PC-3 (cell line): ENCODE measurements around the gene BMP7. TPM values are rescaled to one million over a fixed set of nuclear protein-coding genes. Genes with fewer than 3 reads are reported as not detected.
"Not testable (repeated sequence)": the region's sequence is repeated elsewhere in the genome, so short reads cannot be mapped to it uniquely, and the experiment has no call there.

Experiments
- ATAC-seq: fragments of 200-7000 bp; cut with Tn5 transposase; 2 replicates; pipeline ENCODE4 v1.9.1; 2020; ENCODE audit warnings: mild to moderate bottlenecking, moderate library complexity
- BruUV-seq: library from RNA; stranded (reverse); fragments of 400-500 nt; replicated peaks from 2 replicates; lab custom pipeline; 2021; lab: Mats Ljungman, UMichigan
- CTCF ChIA-PET: fragments of 300-600 bp; sonication (Branson Sonifier 250); formaldehyde crosslinking; loops from one replicate; lab custom pipeline; 2022; ENCODE audit warnings: antibody characterized with exemption; lab: Charles Lee
- POLR2A ChIA-PET: fragments of 300-600 bp; sonication (Branson Sonifier 250); formaldehyde crosslinking; loops from one replicate; lab custom pipeline; 2022; ENCODE audit warnings: antibody characterized with exemption; ENCODE audit not compliant: unreplicated experiment; lab: Charles Lee
- DNase-seq: peaks from one replicate; pipeline ENCODE4 v3.0.0-alpha.2; 2015
- H2AFZ ChIP-seq: fragments of 300-600 bp; sonication (generic); 2 replicates; pipeline ENCODE4 v1.6.0; 2016; ENCODE audit warnings: antibody characterized with exemption, low read length
- H3F3A ChIP-seq: fragments of 300-600 bp; sonication (generic); one replicate; pipeline ENCODE4 v1.6.0; 2017; ENCODE audit warnings: antibody characterized with exemption, low read length, control low read depth, mild to moderate bottlenecking; ENCODE audit not compliant: unreplicated experiment
- H3K27ac ChIP-seq: fragments of 300-600 bp; sonication (generic); 2 replicates; pipeline ENCODE4 v1.5.1; 2016; ENCODE audit warnings: mild to moderate bottlenecking, low read length
- H3K27me3 ChIP-seq: fragments of 300-600 bp; sonication (generic); 2 replicates; pipeline ENCODE4 v1.6.1; 2016; ENCODE audit warnings: low read length, mixed read lengths
- H3K36me3 ChIP-seq: fragments of 300-600 bp; sonication (generic); 2 replicates; pipeline ENCODE4 v1.6.1; 2016; ENCODE audit warnings: low read depth, mixed run types, low read length, mixed read lengths
- H3K4me1 ChIP-seq: fragments of 300-600 bp; sonication (generic); 2 replicates; pipeline ENCODE4 v1.5.1; 2016; ENCODE audit warnings: low read length; ENCODE audit not compliant: insufficient read depth
- H3K4me2 ChIP-seq: fragments of 300-600 bp; sonication (generic); 2 replicates; pipeline ENCODE4 v1.6.0; 2016; ENCODE audit warnings: low read length
- H3K4me3 ChIP-seq: fragments of 300-600 bp; sonication (generic); 2 replicates; pipeline ENCODE4 v1.5.1; 2016; ENCODE audit warnings: mild to moderate bottlenecking, low read length, mixed read lengths
- H3K79me2 ChIP-seq: fragments of 300-600 bp; sonication (generic); 2 replicates; pipeline ENCODE4 v1.6.1; 2017; ENCODE audit warnings: low read length, mixed read lengths
- H3K9ac ChIP-seq: fragments of 300-600 bp; sonication (generic); 2 replicates; pipeline ENCODE4 v1.6.0; 2016; ENCODE audit warnings: mild to moderate bottlenecking, low read length
- H3K9me2 ChIP-seq: fragments of 300-600 bp; sonication (generic); replicated peaks from 2 replicates; pipeline ENCODE4 v1.6.1; 2016; ENCODE audit warnings: mixed run types, low read length, mixed read lengths
- H3K9me3 ChIP-seq: fragments of 300-600 bp; sonication (generic); 2 replicates; pipeline ENCODE4 v1.6.1; 2016; ENCODE audit warnings: low read length, mixed read lengths
- H4K20me1 ChIP-seq: fragments of 300-600 bp; sonication (generic); 2 replicates; pipeline ENCODE4 v1.6.1; 2016; ENCODE audit warnings: low read length, mixed read lengths
- EZH2 ChIP-seq: fragments of 300-600 bp; sonication (generic); IDR thresholded peaks from one replicate; pipeline ENCODE4 v1.6.1; 2017; ENCODE audit warnings: antibody characterized with exemption, mild to moderate bottlenecking, low read length; ENCODE audit not compliant: unreplicated experiment
- EZH2phosphoT487 ChIP-seq: fragments of 300-600 bp; sonication (generic); IDR thresholded peaks from 2 replicates; pipeline ENCODE4 v1.6.1; 2018; ENCODE audit warnings: mild to moderate bottlenecking, antibody characterized with exemption, low read length, borderline replicate concordance
- intact Hi-C: fragments of 100-400 bp; cut with micrococcal nuclease; formaldehyde crosslinking; loops from 2 replicates; pipeline ENCODE4 v1.9.0; 2023
- total RNA-seq: library from RNA; depleted of rRNA; stranded (reverse); fragments of >200 nt; gene quantifications from 2 replicates; pipeline ENCODE4 v1.2.3, GENCODE V29; 2014
- TF ChIP-seq, protein P1 (sequence below): fragments of 300-600 bp; sonication (generic); conservative IDR thresholded peaks from 2 replicates; pipeline ENCODE4 v1.5.1; 2017; ENCODE audit warnings: antibody characterized with exemption, low read depth, mild to moderate bottlenecking, low read length

The BMP7 gene
- total RNA-seq, 1 experiment from 2014 or later = not detected

DNA sequence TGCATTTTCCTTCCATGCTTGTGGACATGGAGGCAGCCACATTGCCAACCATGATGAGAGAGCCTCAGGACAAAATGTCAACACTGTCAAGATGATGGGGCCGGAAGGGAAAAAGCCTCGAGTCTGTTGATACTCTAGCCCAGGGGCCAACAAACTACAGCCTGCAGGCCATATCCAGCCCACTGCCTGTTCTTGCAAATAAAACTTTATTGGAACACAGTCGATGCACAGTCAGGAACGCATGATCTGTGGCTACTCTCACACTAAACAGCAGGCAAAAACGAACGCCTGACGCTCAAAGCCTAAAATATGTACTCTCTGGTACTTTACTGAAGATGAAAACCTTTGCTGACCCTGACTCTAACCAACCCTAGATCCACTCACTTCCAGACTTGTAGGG, 72.3 kb downstream of the BMP7 start:
- Histone ChIP-seq H3K9me2 (no peaks in the 10 kb centered on the region), H3K79me2 (no peaks in the 10 kb centered on the region), H2AFZ (no peak overlapping the region), H3K27me3 (peaks cover 20% of the 10 kb centered on the region; the same call in 1 of the 2 replicates), H3K4me2 (no peak overlapping the region), H3K27ac (no peak overlapping the region), H3K9me3 (no peaks in the 10 kb centered on the region), H4K20me1 (no peaks in the 10 kb centered on the region), H3K4me1 (peaks cover 9% of the 10 kb centered on the region), H3K9ac (no peak overlapping the region), H3F3A (no peaks in the 10 kb centered on the region), H3K4me3 (no peak overlapping the region), H3K36me3 (no peaks in the 10 kb centered on the region)
- CTCF ChIA-PET = no interaction called here
- intact Hi-C loops = no loop called here
- no peak for DNase-seq
- ATAC-seq = no peak
- POLR2A ChIA-PET = no interaction called here
- TF ChIP-seq EZH2phosphoT487 = no peak
- no peak for TF ChIP-seq EZH2
- TF ChIP-seq, protein P1, sequence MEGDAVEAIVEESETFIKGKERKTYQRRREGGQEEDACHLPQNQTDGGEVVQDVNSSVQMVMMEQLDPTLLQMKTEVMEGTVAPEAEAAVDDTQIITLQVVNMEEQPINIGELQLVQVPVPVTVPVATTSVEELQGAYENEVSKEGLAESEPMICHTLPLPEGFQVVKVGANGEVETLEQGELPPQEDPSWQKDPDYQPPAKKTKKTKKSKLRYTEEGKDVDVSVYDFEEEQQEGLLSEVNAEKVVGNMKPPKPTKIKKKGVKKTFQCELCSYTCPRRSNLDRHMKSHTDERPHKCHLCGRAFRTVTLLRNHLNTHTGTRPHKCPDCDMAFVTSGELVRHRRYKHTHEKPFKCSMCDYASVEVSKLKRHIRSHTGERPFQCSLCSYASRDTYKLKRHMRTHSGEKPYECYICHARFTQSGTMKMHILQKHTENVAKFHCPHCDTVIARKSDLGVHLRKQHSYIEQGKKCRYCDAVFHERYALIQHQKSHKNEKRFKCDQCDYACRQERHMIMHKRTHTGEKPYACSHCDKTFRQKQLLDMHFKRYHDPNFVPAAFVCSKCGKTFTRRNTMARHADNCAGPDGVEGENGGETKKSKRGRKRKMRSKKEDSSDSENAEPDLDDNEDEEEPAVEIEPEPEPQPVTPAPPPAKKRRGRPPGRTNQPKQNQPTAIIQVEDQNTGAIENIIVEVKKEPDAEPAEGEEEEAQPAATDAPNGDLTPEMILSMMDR = no peak
- BruUV-seq = no TSS peak

DNA sequence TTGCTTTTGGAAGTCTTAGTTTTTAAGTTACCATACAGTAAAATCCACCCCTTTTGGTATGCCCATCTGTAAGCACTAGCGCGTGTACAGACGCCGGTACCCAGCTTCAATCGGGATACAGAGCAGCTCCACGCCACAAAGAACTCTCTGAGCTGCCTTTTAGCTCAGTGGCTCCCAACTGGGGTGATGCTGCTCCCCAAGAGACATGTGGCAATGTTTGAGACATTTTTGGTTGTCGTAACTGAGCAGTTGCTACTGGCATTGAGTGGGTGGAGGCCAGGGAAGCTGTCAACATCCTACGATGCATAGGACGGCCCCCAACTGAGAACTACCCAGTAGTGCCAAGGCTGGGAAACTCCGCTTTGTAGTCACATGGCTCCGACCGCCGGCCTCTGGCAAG, 73.3 kb downstream of the BMP7 start:
- Histone ChIP-seq H3K79me2 (no peaks in the 10 kb centered on the region), H3K4me1 (peaks cover 9% of the 10 kb centered on the region), H3K9me2 (no peaks in the 10 kb centered on the region), H3K9ac (no peak overlapping the region), H3K4me3 (no peak overlapping the region), H3K27ac (no peak overlapping the region), H3F3A (no peaks in the 10 kb centered on the region), H4K20me1 (no peaks in the 10 kb centered on the region), H3K36me3 (no peaks in the 10 kb centered on the region), H2AFZ (no peak overlapping the region), H3K27me3 (peaks cover 20% of the 10 kb centered on the region; the same call in 1 of the 2 replicates), H3K9me3 (no peaks in the 10 kb centered on the region), H3K4me2 (no peak overlapping the region)
- BruUV-seq = no TSS peak
- no peak for DNase-seq
- no peak for TF ChIP-seq EZH2
- TF ChIP-seq, protein P1 = no peak
- ChIA-PET CTCF (no interaction called here), POLR2A (no interaction called here)
- no peak for ATAC-seq
- intact Hi-C loops = no loop called here

DNA sequence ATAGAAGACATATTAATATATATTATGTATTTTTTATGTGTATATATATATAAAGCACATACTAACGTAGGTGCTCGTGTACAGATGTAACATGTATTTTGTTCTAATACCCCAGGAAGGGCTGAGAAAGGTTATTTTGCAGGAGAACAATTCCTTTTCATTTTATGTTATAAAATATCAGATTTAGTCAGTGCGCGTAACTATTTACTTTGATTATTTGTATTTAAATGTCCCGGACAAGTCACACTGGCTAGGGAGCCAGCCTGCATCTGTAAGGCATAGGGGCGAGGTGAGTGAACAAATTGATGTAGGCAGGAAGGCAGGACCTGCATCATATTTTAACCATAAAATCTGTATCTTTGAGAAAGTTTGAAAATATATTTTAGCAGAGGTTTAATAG, 74.1 kb downstream of the BMP7 start:
- peaks cover 22% of the 10 kb centered on the region; the same call in 1 of the 2 replicates for H3K27me3 ChIP-seq
- no peaks in the 10 kb centered on the region for H3K36me3 ChIP-seq
- no peak overlapping the region for H3K9ac ChIP-seq
- H3K27ac ChIP-seq = no peak overlapping the region
- CTCF ChIA-PET = no interaction called here
- TF ChIP-seq, protein P1 = no peak
- TF ChIP-seq EZH2 (no peak), EZH2phosphoT487 (no peak)
- POLR2A ChIA-PET = no interaction called here
- no peak overlapping the region for H3K4me3 ChIP-seq
- no peaks in the 10 kb centered on the region for H3K79me2 ChIP-seq
- no peak overlapping the region for H2AFZ ChIP-seq
- H3K4me2 ChIP-seq = no peak overlapping the region
- no peaks in the 10 kb centered on the region for H4K20me1 ChIP-seq
- H3K4me1 ChIP-seq = peaks cover 9% of the 10 kb centered on the region
- intact Hi-C loops = no loop called here
- no peaks in the 10 kb centered on the region for H3K9me2 ChIP-seq
- no peaks in the 10 kb centered on the region for H3F3A ChIP-seq
- H3K9me3 ChIP-seq = no peaks in the 10 kb centered on the region
- BruUV-seq = no TSS peak
- no peak for DNase-seq
- no peak for ATAC-seq

DNA sequence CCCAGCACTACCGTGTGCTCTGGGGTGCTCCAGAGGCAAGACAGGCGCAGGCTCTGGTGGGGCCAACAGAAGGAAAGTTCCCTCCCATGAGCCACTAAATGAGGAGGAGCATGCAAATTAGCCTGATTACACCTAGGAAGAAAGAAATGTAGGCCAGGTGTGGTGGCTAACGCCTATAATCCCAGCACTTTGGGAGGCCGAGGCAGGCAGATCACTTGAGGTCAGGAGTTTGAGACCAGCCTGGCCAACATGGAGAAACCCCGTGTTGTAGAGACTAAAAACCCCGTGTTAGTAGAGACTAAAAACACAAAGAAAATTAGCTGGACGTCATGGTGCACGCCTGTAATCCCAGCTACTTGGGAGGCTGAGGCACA, 75.2 kb downstream of the BMP7 start:
- CTCF ChIA-PET = interaction anchor here (0.5 kb wide), 1 partner anchor 106 kb away, joined by 4 read pairs; no protein-coding TSS in a partner anchor
- H3K9me2 ChIP-seq, DNase-seq, H3K36me3 ChIP-seq, POLR2A ChIA-PET, H2AFZ ChIP-seq, intact Hi-C loops, H3K4me3 ChIP-seq, H3K27ac ChIP-seq, BruUV-seq, H3F3A ChIP-seq, H3K79me2 ChIP-seq, ATAC-seq, H4K20me1 ChIP-seq, H3K9me3 ChIP-seq, H3K9ac ChIP-seq, H3K4me1 ChIP-seq, H3K4me2 ChIP-seq: not testable (repeated sequence)
- H3K27me3 ChIP-seq = peaks cover 17% of the 10 kb centered on the region; the same call in 1 of the 2 replicates
